ENCODE results near the gene ARNT2. TPM values are rescaled to one million over a fixed set of nuclear protein-coding genes. Genes with fewer than 3 reads are reported as not detected.

ARNT2 gene
- total RNA-seq, 1 experiment from 2014 or later = 3.3 TPM

- no peak for DNase-seq (ENCODE audit: low spot score)
Measured at GRCh38 chr15:80576519-80577090, 172.4 kb downstream of the ARNT2 start.

- no peak for DNase-seq (ENCODE audit: low spot score)
Measured at GRCh38 chr15:80577552-80578205, 173.5 kb downstream of the ARNT2 start.

- DNase-seq (ENCODE audit: low spot score) = no peak
Measured at GRCh38 chr15:80578206-80578595, 174.0 kb downstream of the ARNT2 start.

GRCh38 chr15:80578871-80579270 lies 174.7 kb downstream of the ARNT2 start:
- no peak for DNase-seq (ENCODE audit: low spot score)

GRCh38 chr15:80579611-80580010 lies 175.4 kb downstream of the ARNT2 start:
- DNase-seq (ENCODE audit: low spot score) = no peak

GRCh38 chr15:80580106-80580505 lies 175.9 kb downstream of the ARNT2 start:
- peak; percentile 72 for DNase-seq (ENCODE audit: low spot score)

GRCh38 chr15:80580536-80581260 lies 176.5 kb downstream of the ARNT2 start:
- DNase-seq (ENCODE audit: low spot score) = no peak

GRCh38 chr15:80581976-80582375 lies 177.8 kb downstream of the ARNT2 start:
- DNase-seq (ENCODE audit: low spot score) = no peak

GRCh38 chr15:80582816-80583423 lies 178.7 kb downstream of the ARNT2 start:
- DNase-seq (ENCODE audit: low spot score) = no peak

GRCh38 chr15:80584561-80584964 lies 180.4 kb downstream of the ARNT2 start:
- DNase-seq (ENCODE audit: low spot score) = no peak

- no peak for DNase-seq (ENCODE audit: low spot score)
Measured at GRCh38 chr15:80584973-80585525, 180.9 kb downstream of the ARNT2 start.

- no peak for DNase-seq (ENCODE audit: low spot score)
Measured at GRCh38 chr15:80585544-80586018, 181.4 kb downstream of the ARNT2 start.

- DNase-seq (ENCODE audit: low spot score) = no peak
Measured at GRCh38 chr15:80586161-80586560, 182.0 kb downstream of the ARNT2 start.

- no peak for DNase-seq (ENCODE audit: low spot score)
Measured at GRCh38 chr15:80587007-80587406, 182.8 kb downstream of the ARNT2 start.

GRCh38 chr15:80587816-80588456 lies 183.8 kb downstream of the ARNT2 start:
- DNase-seq (ENCODE audit: low spot score) = peak; percentile 66

GRCh38 chr15:80588801-80589200 lies 184.6 kb downstream of the ARNT2 start:
- DNase-seq (ENCODE audit: low spot score) = peak; percentile 44

GRCh38 chr15:80590761-80591355 lies 186.7 kb downstream of the ARNT2 start:
- DNase-seq (ENCODE audit: low spot score) = no peak

- no peak for DNase-seq (ENCODE audit: low spot score)
Measured at GRCh38 chr15:80591471-80591870, 187.3 kb downstream of the ARNT2 start.

- DNase-seq (ENCODE audit: low spot score) = no peak
Measured at GRCh38 chr15:80591938-80592825, 188.0 kb downstream of the ARNT2 start.

- no peak for DNase-seq (ENCODE audit: low spot score)
Measured at GRCh38 chr15:80593486-80594030, 189.4 kb downstream of the ARNT2 start.
